GM12872 (cell line): ENCODE measurements around the gene MLH1.

Experiments used
- TF ChIP-seq, protein P1 (sequence below): IDR thresholded peaks from 3 replicates; pipeline ENCODE4 v1.5.1; 2011; ENCODE audit warnings: low read depth, mild to moderate bottlenecking, low read length, moderate library complexity; ENCODE audit not compliant: insufficient read depth

Gene MLH1

DNA sequence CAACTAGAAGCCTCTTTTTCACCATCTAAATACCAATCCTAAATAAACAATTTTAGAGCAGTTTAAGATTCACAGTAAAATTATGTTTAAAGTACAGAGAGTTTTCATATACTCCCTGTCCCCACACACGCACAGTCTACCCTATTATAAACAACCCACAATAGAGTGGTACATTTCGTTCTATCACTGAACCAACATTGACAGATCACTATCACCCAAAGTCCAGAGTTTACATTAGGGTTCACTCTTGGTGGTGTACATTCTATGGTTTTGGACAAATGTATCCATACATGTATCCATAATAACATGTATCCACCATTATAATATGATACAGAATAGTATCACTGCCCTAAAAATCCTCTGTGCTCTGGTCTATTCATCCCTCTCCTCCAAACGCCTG, 89.0 kb downstream of the MLH1 start:
- TF ChIP-seq, protein P1, sequence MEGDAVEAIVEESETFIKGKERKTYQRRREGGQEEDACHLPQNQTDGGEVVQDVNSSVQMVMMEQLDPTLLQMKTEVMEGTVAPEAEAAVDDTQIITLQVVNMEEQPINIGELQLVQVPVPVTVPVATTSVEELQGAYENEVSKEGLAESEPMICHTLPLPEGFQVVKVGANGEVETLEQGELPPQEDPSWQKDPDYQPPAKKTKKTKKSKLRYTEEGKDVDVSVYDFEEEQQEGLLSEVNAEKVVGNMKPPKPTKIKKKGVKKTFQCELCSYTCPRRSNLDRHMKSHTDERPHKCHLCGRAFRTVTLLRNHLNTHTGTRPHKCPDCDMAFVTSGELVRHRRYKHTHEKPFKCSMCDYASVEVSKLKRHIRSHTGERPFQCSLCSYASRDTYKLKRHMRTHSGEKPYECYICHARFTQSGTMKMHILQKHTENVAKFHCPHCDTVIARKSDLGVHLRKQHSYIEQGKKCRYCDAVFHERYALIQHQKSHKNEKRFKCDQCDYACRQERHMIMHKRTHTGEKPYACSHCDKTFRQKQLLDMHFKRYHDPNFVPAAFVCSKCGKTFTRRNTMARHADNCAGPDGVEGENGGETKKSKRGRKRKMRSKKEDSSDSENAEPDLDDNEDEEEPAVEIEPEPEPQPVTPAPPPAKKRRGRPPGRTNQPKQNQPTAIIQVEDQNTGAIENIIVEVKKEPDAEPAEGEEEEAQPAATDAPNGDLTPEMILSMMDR: no peak

DNA sequence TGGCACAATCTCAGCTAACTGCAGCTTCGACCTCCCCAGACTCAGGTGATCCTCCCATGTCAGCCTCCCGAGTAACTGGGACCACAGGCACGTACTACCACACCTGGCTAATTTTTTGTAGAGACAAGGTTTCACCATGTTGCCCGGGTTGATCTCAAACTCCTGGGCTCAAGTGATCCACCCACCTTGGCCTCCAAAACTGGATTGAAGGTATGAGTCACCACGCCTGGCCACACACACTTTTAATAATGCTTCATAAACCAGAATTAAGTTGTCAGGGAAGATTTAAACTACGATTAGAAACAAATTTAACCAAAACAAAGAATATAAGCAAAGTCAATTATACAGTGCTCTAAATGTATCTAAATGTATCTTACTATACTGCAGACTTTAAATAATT, 93.6 kb downstream of the MLH1 start:
- TF ChIP-seq, protein P1: no peak

GRCh38 chr3:37087870-37088269, 94.6 kb downstream of the MLH1 start:
- TF ChIP-seq, protein P1: no peak

GRCh38 chr3:37092484-37092883, 99.2 kb downstream of the MLH1 start:
- TF ChIP-seq, protein P1: no peak

- TF ChIP-seq, protein P1: no peak
Measured at GRCh38 chr3:37093481-37093880, 100.2 kb downstream of the MLH1 start.

GRCh38 chr3:37094636-37095035, 101.3 kb downstream of the MLH1 start:
- TF ChIP-seq, protein P1: no peak

GRCh38 chr3:37096288-37096687, 103.0 kb downstream of the MLH1 start:
- TF ChIP-seq, protein P1: no peak

DNA sequence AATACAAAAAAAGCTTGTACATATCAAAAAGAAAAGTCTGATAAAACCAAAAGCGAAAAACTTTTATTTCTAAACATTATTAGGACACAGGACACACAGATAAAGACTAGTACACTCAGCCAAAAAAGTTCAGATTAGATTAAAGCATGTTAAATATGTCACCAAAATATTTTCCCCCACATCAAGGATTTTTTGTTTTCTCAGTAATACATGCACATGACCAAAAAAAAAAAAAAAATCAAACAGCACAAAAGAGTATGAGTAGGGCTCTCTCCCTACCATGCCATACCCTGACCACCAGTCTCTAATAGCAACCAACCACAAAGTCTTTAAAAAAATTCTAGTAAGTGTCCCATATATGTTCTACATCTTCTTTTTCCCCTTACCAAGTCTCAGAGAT, 103.7 kb downstream of the MLH1 start:
- TF ChIP-seq, protein P1: no peak
